AG10803 (cell line): ENCODE data around the gene AOPEP.

Experiments used
- DNase-seq: peaks from one replicate; pipeline ENCODE4 v3.0.0; 2010; ENCODE audit warnings: low read depth
- H3K4me3 ChIP-seq: 2 replicates; pipeline ENCODE4 v1.5.1; 2011; ENCODE audit warnings: mild to moderate bottlenecking, low read length, control low read depth
- TF ChIP-seq, protein P1 (sequence below): conservative IDR thresholded peaks from 2 replicates; pipeline ENCODE4 v1.5.1; 2011; ENCODE audit warnings: mild to moderate bottlenecking, low read length, control low read depth, inconsistent platforms

AOPEP gene

DNA sequence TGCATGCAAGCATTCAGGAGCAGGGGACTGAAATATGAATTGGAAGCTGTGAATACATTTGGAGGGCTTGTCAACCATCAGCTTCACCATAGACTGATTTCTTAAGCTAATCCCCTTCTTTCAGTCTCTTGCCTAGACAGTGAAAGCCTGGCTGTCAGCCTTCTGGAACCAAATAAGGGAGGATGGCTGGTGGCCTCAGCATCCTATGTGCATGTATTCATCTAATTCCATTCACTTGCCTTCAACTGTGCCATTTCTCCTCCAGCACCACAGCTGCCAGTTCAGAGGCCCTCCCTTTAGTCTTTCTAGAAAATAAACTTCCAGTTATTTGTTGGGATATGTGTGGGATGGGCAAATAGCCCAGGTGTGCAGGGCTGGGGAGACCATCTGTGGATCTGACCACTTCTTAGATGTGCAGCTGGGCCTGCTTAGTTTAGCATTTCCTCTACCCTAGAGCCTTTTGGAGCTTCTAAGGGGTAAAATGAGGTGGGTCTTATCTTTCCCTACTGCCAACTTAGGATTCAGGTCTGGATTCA is 62.1 kb downstream of the AOPEP start:
- no peak for DNase-seq
- H3K4me3 ChIP-seq: no peak overlapping the region
- TF ChIP-seq, protein P1, sequence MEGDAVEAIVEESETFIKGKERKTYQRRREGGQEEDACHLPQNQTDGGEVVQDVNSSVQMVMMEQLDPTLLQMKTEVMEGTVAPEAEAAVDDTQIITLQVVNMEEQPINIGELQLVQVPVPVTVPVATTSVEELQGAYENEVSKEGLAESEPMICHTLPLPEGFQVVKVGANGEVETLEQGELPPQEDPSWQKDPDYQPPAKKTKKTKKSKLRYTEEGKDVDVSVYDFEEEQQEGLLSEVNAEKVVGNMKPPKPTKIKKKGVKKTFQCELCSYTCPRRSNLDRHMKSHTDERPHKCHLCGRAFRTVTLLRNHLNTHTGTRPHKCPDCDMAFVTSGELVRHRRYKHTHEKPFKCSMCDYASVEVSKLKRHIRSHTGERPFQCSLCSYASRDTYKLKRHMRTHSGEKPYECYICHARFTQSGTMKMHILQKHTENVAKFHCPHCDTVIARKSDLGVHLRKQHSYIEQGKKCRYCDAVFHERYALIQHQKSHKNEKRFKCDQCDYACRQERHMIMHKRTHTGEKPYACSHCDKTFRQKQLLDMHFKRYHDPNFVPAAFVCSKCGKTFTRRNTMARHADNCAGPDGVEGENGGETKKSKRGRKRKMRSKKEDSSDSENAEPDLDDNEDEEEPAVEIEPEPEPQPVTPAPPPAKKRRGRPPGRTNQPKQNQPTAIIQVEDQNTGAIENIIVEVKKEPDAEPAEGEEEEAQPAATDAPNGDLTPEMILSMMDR: no peak

DNA sequence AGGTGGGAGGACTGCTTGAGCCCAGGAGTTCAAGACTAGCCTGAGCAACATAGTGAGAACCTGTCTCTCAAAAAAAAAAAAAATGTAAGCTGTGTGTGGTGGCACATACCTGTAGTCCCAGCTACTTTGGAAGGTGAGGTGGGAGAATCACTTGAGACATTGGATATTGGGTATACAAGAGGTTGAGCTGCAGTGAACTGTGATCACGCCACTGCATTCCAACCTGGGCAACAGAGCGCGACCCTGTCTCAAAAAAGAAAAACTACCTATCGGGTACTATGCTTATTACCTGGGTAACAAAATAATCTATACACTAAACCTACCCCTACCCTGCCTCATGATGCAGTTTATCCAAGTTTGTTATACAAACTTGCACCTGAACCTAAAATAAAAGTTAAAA is 64.9 kb downstream of the AOPEP start:
- no peak for DNase-seq
- TF ChIP-seq, protein P1: no peak
- no peak overlapping the region for H3K4me3 ChIP-seq

DNA sequence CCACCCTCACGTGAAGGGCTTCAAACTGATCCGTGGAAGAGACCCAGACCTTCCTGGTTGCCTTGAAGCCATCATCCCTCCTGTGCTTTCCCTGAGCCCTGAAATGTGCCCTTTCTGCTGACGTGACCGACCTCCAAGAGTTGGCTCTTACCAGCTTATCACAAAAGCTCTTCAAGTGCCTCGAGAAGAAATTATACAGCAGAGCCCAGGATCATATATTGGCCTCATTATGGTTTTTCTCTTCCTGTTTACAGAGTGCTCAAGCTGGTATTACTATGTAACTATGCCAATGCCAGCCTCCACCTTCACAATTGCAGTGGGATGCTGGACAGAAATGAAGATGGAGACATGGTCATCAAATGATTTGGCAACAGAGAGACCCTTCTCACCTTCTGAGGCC is 66.0 kb downstream of the AOPEP start:
- no peak for DNase-seq
- H3K4me3 ChIP-seq: no peak overlapping the region
- TF ChIP-seq, protein P1: no peak

DNA sequence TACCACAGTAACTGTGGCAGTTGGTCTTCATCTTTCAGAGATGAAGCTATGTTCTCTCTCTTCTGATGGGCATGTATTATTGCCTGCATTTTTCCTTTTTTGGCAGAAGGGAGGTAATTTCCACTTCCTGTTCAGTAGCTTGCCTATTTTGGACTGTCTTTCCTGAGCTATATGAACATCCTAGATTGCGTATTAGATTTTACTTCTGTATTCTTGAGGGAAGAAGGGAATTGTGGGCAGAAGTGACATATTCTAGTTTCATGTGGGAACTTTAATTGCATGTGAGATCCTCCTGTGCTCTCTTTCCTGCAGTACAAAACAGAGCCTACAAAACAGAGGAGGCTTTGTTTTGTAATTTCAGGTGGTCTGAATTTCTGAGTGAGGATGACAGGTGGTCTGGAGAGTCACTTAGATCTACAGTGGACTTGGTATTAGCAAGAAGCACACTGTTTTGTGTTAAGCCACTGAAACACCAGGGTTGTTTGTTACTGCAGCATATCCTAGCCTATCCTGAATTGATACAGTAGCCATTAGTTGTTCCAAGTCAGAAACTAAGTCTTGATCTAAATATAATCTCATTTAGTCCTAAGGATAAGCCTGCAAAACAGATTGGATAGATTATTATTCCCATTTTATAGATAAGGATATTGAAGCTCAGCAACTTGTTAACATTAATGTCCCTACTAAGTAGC is 68.1 kb downstream of the AOPEP start:
- H3K4me3 ChIP-seq: no peak overlapping the region
- TF ChIP-seq, protein P1: no peak
- no peak for DNase-seq

DNA sequence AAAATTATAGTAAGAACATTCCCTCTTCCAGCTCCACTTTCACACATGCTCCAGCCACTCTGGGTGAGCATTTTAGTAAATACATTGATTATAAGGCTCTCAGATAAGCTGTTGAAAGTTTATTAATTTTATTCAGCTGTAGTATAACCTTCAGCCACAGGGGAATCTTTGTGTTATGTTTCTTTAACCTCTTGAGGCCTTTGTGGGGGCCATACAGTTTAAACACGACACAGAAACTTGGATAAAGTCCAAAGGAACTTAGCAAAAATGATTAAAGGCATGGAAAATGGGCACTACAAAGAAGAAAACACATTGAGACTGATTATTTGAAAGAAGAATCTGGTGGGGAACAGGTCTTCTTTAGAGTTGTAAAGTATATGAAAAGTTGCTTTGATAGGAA is 70.2 kb downstream of the AOPEP start:
- TF ChIP-seq, protein P1: no peak
- H3K4me3 ChIP-seq: no peak overlapping the region
- no peak for DNase-seq

DNA sequence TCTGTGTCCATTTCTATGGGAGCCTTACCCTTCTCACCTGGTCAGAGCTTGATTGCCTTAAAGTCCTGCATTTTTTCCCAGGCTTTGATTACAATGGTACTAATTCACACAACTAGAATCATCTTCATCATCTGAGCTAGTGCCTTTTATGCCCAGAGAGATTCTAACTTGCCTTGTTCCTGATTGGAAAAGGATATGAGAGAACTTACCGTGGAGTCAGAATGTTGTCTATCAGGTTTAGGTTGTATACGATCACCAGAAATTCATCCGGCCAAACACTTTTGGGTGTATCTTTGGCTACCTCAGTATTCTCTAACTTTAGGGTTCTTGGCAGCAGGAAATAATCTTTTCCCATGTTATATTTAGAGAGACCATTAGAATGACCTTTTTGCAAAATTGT is 71.7 kb downstream of the AOPEP start:
- H3K4me3 ChIP-seq: no peak overlapping the region
- TF ChIP-seq, protein P1: no peak
- no peak for DNase-seq

DNA sequence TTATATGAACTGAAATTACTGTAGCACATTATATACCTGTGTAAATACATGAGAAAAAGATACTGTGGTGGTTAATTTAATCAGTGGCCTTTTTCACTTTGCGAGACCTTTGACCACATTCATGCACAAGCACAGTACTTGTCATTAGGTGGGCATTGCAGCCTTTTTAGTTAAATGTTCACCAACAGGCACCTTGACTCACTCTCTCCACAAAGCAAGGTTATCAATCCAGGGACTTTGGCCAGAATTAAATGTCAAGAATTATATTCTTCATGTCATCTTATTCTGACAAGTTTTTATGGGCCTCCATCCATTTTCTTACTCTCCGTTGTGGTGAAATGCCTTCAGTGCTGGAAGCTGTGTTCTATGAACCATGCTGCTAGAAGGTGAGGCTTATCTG is 72.2 kb downstream of the AOPEP start:
- DNase-seq: no peak
- TF ChIP-seq, protein P1: no peak
- H3K4me3 ChIP-seq: no peak overlapping the region
